NCI-H1436 (cell line): ENCODE results near the gene BSCL2.
"Not testable (repeated sequence)": the region's sequence is repeated elsewhere in the genome, so short reads cannot be mapped to it uniquely, and the experiment has no call there.

Experiments
- DNase-seq: peaks from one replicate; lab custom pipeline; 2025; lab: John Stamatoyannopoulos, UW

Gene BSCL2

GRCh38 chr11:62656796-62657429, 50.3 kb downstream of the BSCL2 start:
- DNase-seq: no peak

GRCh38 chr11:62654297-62654696, 52.9 kb downstream of the BSCL2 start:
- DNase-seq: no peak

GRCh38 chr11:62652161-62653006, 54.8 kb downstream of the BSCL2 start:
- DNase-seq: no peak

- not testable (repeated sequence) for DNase-seq
Observed at GRCh38 chr11:62650283-62650682, 56.9 kb downstream of the BSCL2 start.

GRCh38 chr11:62649486-62649885, 57.7 kb downstream of the BSCL2 start:
- DNase-seq: no peak

GRCh38 chr11:62648967-62649364, 58.3 kb downstream of the BSCL2 start:
- no peak for DNase-seq

- DNase-seq: no peak
Observed at GRCh38 chr11:62648185-62648966, 58.8 kb downstream of the BSCL2 start.

- DNase-seq: no peak
Observed at GRCh38 chr11:62647609-62648005, 59.6 kb downstream of the BSCL2 start.

GRCh38 chr11:62646825-62647608, 60.2 kb downstream of the BSCL2 start:
- DNase-seq: no peak

- peak; percentile 98 for DNase-seq
Observed at GRCh38 chr11:62645946-62646824, 61.0 kb downstream of the BSCL2 start, which contains the start of gene GANAB. Gene GANAB, minus strand, starts transcription at chr11:62646613. Its CDS starts 14 bp downstream, at chr11:62646599.

- DNase-seq: no peak
Observed at GRCh38 chr11:62645671-62645945, 61.6 kb downstream of the BSCL2 start.

GRCh38 chr11:62644220-62644619, 63.0 kb downstream of the BSCL2 start:
- DNase-seq: no peak
